H1 (cell line): ENCODE measurements around the gene TPP2. TPM values are rescaled to one million over a fixed set of nuclear protein-coding genes. Genes with fewer than 3 reads are reported as not detected.

Source experiments
- CTCF ChIA-PET: fragments of 300-600 bp; sonication (Branson Sonifier 250); formaldehyde crosslinking; loops from one replicate; lab custom pipeline; 2021; ENCODE audit not compliant: partially characterized antibody; lab: Charles Lee
- POLR2A ChIA-PET: fragments of 300-600 bp; sonication (Branson Sonifier 250); formaldehyde crosslinking; loops from one replicate; lab custom pipeline; 2021; ENCODE audit warnings: inconsistent platforms; ENCODE audit not compliant: partially characterized antibody; lab: Charles Lee
- DNase-seq, 2 experiments: peaks; one replicate each; pipeline versions ENCODE4 v3.0.0 to v3.0.0-alpha.2; 2010 to 2022; ENCODE audit warnings: low spot score in 2 of 2, low read depth in 1 of 2, mixed read lengths in 1 of 2
- FAIRE-seq: peaks from 2 replicates; lab custom pipeline; 2011; peaks lifted over from hg19 to GRCh38; lab: Jason Lieb, UNC
- H2AFZ ChIP-seq: 2 replicates; pipeline ENCODE4 v1.8.1; 2012; ENCODE audit warnings: low read length, inconsistent platforms
- H2AK5ac ChIP-seq: 2 replicates; pipeline ENCODE4 v1.6.1; 2013; ENCODE audit warnings: low read depth, low read length
- H2BK120ac ChIP-seq: replicated peaks from 2 replicates; pipeline ENCODE3; 2013; ENCODE audit warnings: low read depth, low read length, inconsistent platforms
- H2BK12ac ChIP-seq: 2 replicates; pipeline ENCODE4 v1.6.1; 2013; ENCODE audit warnings: low read depth, low read length
- H2BK15ac ChIP-seq: 2 replicates; pipeline ENCODE4 v1.6.1; 2013; ENCODE audit warnings: low read length
- H2BK20ac ChIP-seq: 2 replicates; pipeline ENCODE4 v1.6.1; 2013; ENCODE audit warnings: low read length
- H2BK5ac ChIP-seq: 2 replicates; pipeline ENCODE4 v1.6.1; 2013; ENCODE audit warnings: low read depth, low read length
- H3K14ac ChIP-seq: 2 replicates; pipeline ENCODE4 v1.6.1; 2013; ENCODE audit warnings: inconsistent platforms; ENCODE audit not compliant: insufficient read length
- H3K18ac ChIP-seq: 2 replicates; pipeline ENCODE4 v1.6.1; 2013; ENCODE audit warnings: low read length; ENCODE audit errors: extremely low read depth
- H3K23ac ChIP-seq: 2 replicates; pipeline ENCODE4 v1.6.1; 2013; ENCODE audit warnings: inconsistent platforms; ENCODE audit not compliant: insufficient read length
- H3K23me2 ChIP-seq: 2 replicates; pipeline ENCODE4 v1.6.1; 2013; ENCODE audit warnings: low read depth, low read length
- H3K27ac ChIP-seq: 2 replicates; pipeline ENCODE4 v1.6.1; 2011; ENCODE audit warnings: low read depth, low read length, inconsistent platforms
- H3K27me3 ChIP-seq, 4 experiments: replicated peaks in 1 of 4; 1 replicate in 1 of 4; 2 replicates in 3 of 4; pipeline versions ENCODE4 v1.6.1 to v1.8.1; 2011 to 2013; ENCODE audit warnings: low read length in 3 of 4, mild to moderate bottlenecking in 3 of 4, inconsistent platforms in 2 of 4, mixed read lengths in 2 of 4, moderate library complexity in 1 of 4; ENCODE audit not compliant: control insufficient read depth in 3 of 4, insufficient read depth in 3 of 4; ENCODE audit errors: extremely low read depth in 1 of 4
- H3K36me3 ChIP-seq, 4 experiments: 2 replicates each; pipeline versions ENCODE4 v1.6.1 to v1.8.1; 2011 to 2013; ENCODE audit warnings: mild to moderate bottlenecking in 4 of 4, low read length in 3 of 4, moderate library complexity in 2 of 4, control low read depth in 1 of 4, inconsistent platforms in 1 of 4; ENCODE audit not compliant: insufficient read depth in 4 of 4, control insufficient read depth in 2 of 4
- H3K4ac ChIP-seq: replicated peaks from 2 replicates; pipeline ENCODE3; 2013; ENCODE audit warnings: low read length, low read depth, mixed read lengths, inconsistent platforms; ENCODE audit not compliant: insufficient read length
- H3K4me1 ChIP-seq, 4 experiments: replicated peaks in 1 of 4; 1 replicate in 1 of 4; 2 replicates in 3 of 4; pipeline versions ENCODE4 v1.6.1 to v1.8.1; 2011 to 2013; ENCODE audit warnings: low read length in 3 of 4, inconsistent platforms in 2 of 4, mixed read lengths in 1 of 4; ENCODE audit not compliant: insufficient read depth in 4 of 4, control insufficient read depth in 3 of 4
- H3K4me2 ChIP-seq, 2 experiments: 2 replicates each; pipeline versions ENCODE4 v1.6.1 to v1.8.1; 2011 to 2013; ENCODE audit warnings: low read depth in 2 of 2, low read length in 2 of 2, control low read depth in 1 of 2, inconsistent platforms in 1 of 2, mild to moderate bottlenecking in 1 of 2; ENCODE audit not compliant: insufficient read depth in 1 of 2
- H3K4me3 ChIP-seq, 4 experiments: fragments of 200-600, 300-600 bp in 1 of 4; sonication (generic), shearing (Covaris generic), sonication (Bioruptor Twin) in 1 of 4; 2 replicates each; pipeline versions ENCODE4 v1.5.1 to v1.8.1; 2011 to 2016; ENCODE audit warnings: low read length in 4 of 4, low read depth in 3 of 4, control low read depth in 2 of 4, inconsistent platforms in 2 of 4, mild to moderate bottlenecking in 2 of 4, mixed read lengths in 1 of 4, moderate library complexity in 1 of 4; ENCODE audit not compliant: insufficient read depth in 2 of 4; ENCODE audit errors: extremely low read depth in 1 of 4
- H3K56ac ChIP-seq: replicated peaks from 2 replicates; pipeline ENCODE3; 2013; ENCODE audit warnings: low read depth, mild to moderate bottlenecking, mixed read lengths, low read length, inconsistent platforms; ENCODE audit not compliant: insufficient read length
- H3K79me1 ChIP-seq: 2 replicates; pipeline ENCODE4 v1.6.1; 2013; ENCODE audit warnings: low read depth, low read length, control low read depth
- H3K79me2 ChIP-seq, 2 experiments: 2 replicates each; pipeline versions ENCODE4 v1.6.1 to v1.8.1; 2012 to 2013; ENCODE audit warnings: low read length in 2 of 2, mild to moderate bottlenecking in 2 of 2, inconsistent platforms in 1 of 2; ENCODE audit not compliant: insufficient read depth in 2 of 2, control insufficient read depth in 1 of 2
- H3K9ac ChIP-seq, 4 experiments: replicated peaks in 1 of 4; 1 replicate in 1 of 4; 2 replicates in 3 of 4; pipeline versions ENCODE4 v1.6.1 to v1.8.1; 2011 to 2013; ENCODE audit warnings: low read depth in 3 of 4, low read length in 3 of 4, control low read depth in 2 of 4, mild to moderate bottlenecking in 2 of 4, moderate library complexity in 2 of 4, inconsistent platforms in 1 of 4; ENCODE audit errors: extremely low read depth in 1 of 4
- H3K9me3 ChIP-seq, 2 experiments: 2 replicates each; pipeline versions ENCODE4 v1.6.1 to v1.8.1; 2012 to 2013; ENCODE audit warnings: mild to moderate bottlenecking in 2 of 2, moderate library complexity in 2 of 2, control low read depth in 1 of 2, inconsistent platforms in 1 of 2, low read depth in 1 of 2, low read length in 1 of 2, mixed read lengths in 1 of 2; ENCODE audit not compliant: insufficient read depth in 2 of 2
- H4K20me1 ChIP-seq, 2 experiments: replicated peaks in 1 of 2; 2 replicates each; pipeline versions ENCODE3 to v1.8.1; 2011 to 2013; ENCODE audit warnings: inconsistent platforms in 2 of 2, low read length in 2 of 2, mild to moderate bottlenecking in 1 of 2; ENCODE audit not compliant: insufficient read depth in 2 of 2, control insufficient read depth in 1 of 2
- H4K5ac ChIP-seq: 2 replicates; pipeline ENCODE4 v1.6.1; 2013; ENCODE audit warnings: low read length, low read depth, mixed read lengths, inconsistent platforms; ENCODE audit not compliant: insufficient read length
- H4K8ac ChIP-seq: 2 replicates; pipeline ENCODE4 v1.8.0; 2013; ENCODE audit warnings: mild to moderate bottlenecking, moderate library complexity, low read length, inconsistent platforms; ENCODE audit not compliant: insufficient read depth; ENCODE audit errors: extremely low read depth
- H4K91ac ChIP-seq: replicated peaks from 2 replicates; pipeline ENCODE3; 2013; ENCODE audit warnings: low read length, mixed read lengths, inconsistent platforms; ENCODE audit not compliant: insufficient read length
- CHD1 ChIP-seq: IDR thresholded peaks from 2 replicates; pipeline ENCODE4 v1.6.1; 2012; ENCODE audit warnings: low read depth, low read length, improper control_type of control experiment
- FOSL1 ChIP-seq: IDR thresholded peaks from 2 replicates; pipeline ENCODE4 v1.6.1; 2011; ENCODE audit warnings: mild to moderate bottlenecking, low read depth, low read length, moderate library complexity; ENCODE audit not compliant: insufficient read depth
- HDAC6 ChIP-seq: IDR thresholded peaks from one replicate; pipeline ENCODE4 v1.7.1; 2012; ENCODE audit warnings: low read depth, mild to moderate bottlenecking, inconsistent platforms, low read length, moderate library complexity
- KDM4A ChIP-seq: IDR thresholded peaks from one replicate; pipeline ENCODE4 v1.7.1; 2012; ENCODE audit warnings: low read depth, mild to moderate bottlenecking, moderate library complexity, low read length, inconsistent platforms; ENCODE audit not compliant: severe bottlenecking
- MAX ChIP-seq: IDR thresholded peaks from 2 replicates; pipeline ENCODE4 v1.6.1; 2012; ENCODE audit warnings: inconsistent platforms
- POLR2A ChIP-seq, 2 experiments: IDR thresholded peaks; 1 replicate in 1 of 2; 2 replicates in 1 of 2; pipeline ENCODE4 v1.6.1; 2011; ENCODE audit warnings: low read depth in 2 of 2, low read length in 2 of 2, mild to moderate bottlenecking in 2 of 2; ENCODE audit errors: control extremely low read depth in 1 of 2
- RBBP5 ChIP-seq: IDR thresholded peaks from 2 replicates; pipeline ENCODE4 v1.7.1; 2012; ENCODE audit warnings: low read depth, mild to moderate bottlenecking, inconsistent platforms, low read length, moderate library complexity, borderline replicate concordance
- SAP30 ChIP-seq: fragments of 300-600 bp; sonication (generic); IDR thresholded peaks from 2 replicates; pipeline ENCODE4 v1.7.1; 2012; ENCODE audit warnings: low read length, moderate library complexity, mild to moderate bottlenecking, inconsistent platforms; ENCODE audit not compliant: insufficient read depth, insufficient replicate concordance
- SIX5 ChIP-seq: IDR thresholded peaks from 2 replicates; pipeline ENCODE4 v1.6.1; 2011; ENCODE audit warnings: mild to moderate bottlenecking, low read depth, low read length
- SP1 ChIP-seq: IDR thresholded peaks from 2 replicates; pipeline ENCODE4 v1.6.1; 2011; ENCODE audit warnings: low read depth, low read length
- SRF ChIP-seq: IDR thresholded peaks from 2 replicates; pipeline ENCODE4 v1.6.1; 2011; ENCODE audit warnings: mild to moderate bottlenecking, low read depth, low read length, moderate library complexity
- WGBS, 2 experiments: shearing (Covaris generic) in 1 of 2; methylation state at CpG; one replicate each; pipeline versions ENCODE4 v1.1.6 to v1.1.7; 2013 to 2015; ENCODE audit warnings: low lambda C conversion rate in 2 of 2, mixed read lengths in 2 of 2, inconsistent platforms in 1 of 2, low coverage in 1 of 2, missing lambda C conversion rate in 1 of 2; ENCODE audit not compliant: insufficient replicate concordance in 2 of 2, insufficient coverage in 1 of 2, insufficient read length in 1 of 2; ENCODE audit errors: extremely low coverage in 1 of 2, missing lambda C conversion rate in 1 of 2; 5-methylcytosine and 5-hydroxymethylcytosine counted together
- polyA plus RNA-seq, 7 experiments: library from polyadenylated mRNA; depleted of rRNA in 3 of 7; stranded (reverse) in 5 of 7; unstranded in 2 of 7; fragments of >200 nt in 5 of 7; fragments of 200-250 nt in 2 of 7; gene quantifications; 1 replicate in 5 of 7; 2 replicates in 1 of 7; 4 replicates in 1 of 7; pipeline versions ENCODE4 v1.2.1 to v1.2.3, GENCODE V29; 2011 to 2013; ENCODE audit warnings: missing spikeins in 2 of 7, mixed read lengths in 2 of 7
- total RNA-seq: library from RNA; stranded (reverse); fragmentation: NEBNext Ultra II Directional; extraction: Animal tissue kit (Norgen Biotek cat#: 25700); gene quantifications from 2 replicates; pipeline ENCODE4 v1.2.1, GENCODE V29; 2021

The TPP2 gene
- total and polyA plus RNA-seq, 2 of the 8 experiments (the other 6 are each of a cell fraction or from before 2014, with no cell fraction given), result 15.9 to 85.7 TPM

DNA sequence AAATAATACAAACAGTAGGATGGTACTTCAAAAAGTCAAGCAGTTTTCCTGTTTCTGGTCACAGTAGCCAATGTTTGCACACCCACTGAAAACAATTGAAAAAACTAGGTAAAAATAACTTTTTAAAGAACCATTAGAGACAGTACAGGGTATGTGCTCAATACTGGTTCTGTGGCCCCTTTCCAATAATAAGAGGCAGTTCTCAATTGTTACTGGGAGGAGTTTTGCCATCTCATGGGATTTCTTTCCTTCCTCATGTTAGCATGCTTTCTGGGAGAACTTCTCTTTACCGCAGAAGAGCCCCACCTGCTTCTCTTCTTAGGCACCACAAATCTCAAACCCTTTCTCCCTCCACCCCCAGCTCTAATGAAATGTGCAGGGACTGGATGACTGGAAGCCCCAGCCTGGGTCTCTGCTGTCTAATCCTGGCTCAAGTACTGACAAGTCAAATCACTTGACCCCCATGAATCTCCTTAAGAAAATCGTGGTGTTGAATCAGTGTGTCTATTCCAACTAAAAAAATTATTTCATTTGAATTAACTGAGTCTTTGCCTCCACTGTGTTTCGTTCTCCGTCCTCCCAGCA lies 83.4 kb downstream of the TPP2 start:
- Histone ChIP-seq H3K4me3 (no peak overlapping the region), H4K5ac (no peak overlapping the region), H2BK5ac (no peak overlapping the region), H3K4me1 (no peaks in the 10 kb centered on the region), H3K14ac (no peak overlapping the region), H3K9ac (no peak overlapping the region), H3K18ac (no peak overlapping the region), H4K8ac (no peak overlapping the region), H4K91ac (no peak overlapping the region), H3K56ac (no peak overlapping the region), H3K36me3 (peaks cover 0 to 41% (median 24%) of the 10 kb centered on the region in 4 experiments; a peak in 6 of 8 replicates), H3K79me1 (no peaks in the 10 kb centered on the region), H3K27ac (no peak overlapping the region), H2BK15ac (no peak overlapping the region), H2BK20ac (no peak overlapping the region), H4K20me1 (no peaks in the 10 kb centered on the region), H3K4me2 (no peak overlapping the region), H3K9me3 (no peaks in the 10 kb centered on the region), H2AFZ (no peak overlapping the region), H3K79me2 (no peaks in the 10 kb centered on the region), H3K23ac (no peak overlapping the region), H2BK12ac (no peak overlapping the region), H3K4ac (no peak overlapping the region), H3K23me2 (no peaks in the 10 kb centered on the region; the same call in 1 of the 2 replicates), H3K27me3 (no peaks in the 10 kb centered on the region), H2AK5ac (no peak overlapping the region), H2BK120ac (no peak overlapping the region)
- ChIA-PET POLR2A (interaction anchor here (1.2 kb wide), 1 partner anchor 18 kb away, joined by 3 read pairs; no protein-coding TSS in a partner anchor), CTCF (interaction anchor here (0.8 to 1.5 kb wide), 4 partner anchors 9 to 119 kb away, joined by 3 to 6 read pairs (median 4); no protein-coding TSS in a partner anchor)
- FAIRE-seq, result no peak
- no peak for DNase-seq
- WGBS, 2 experiments, result 82% methylated on average over 4 of the region's 4 CpGs; no CpG with 5 or more reads in 1 of the 2 experiments
- TF ChIP-seq CHD1, result no peak
- TF ChIP-seq POLR2A (IDR thresholded peaks at IDR 0.05; ENCODE audit: control extremely low read depth in 1 of 2, low read depth in 2 of 2, low read length in 2 of 2), result no peak
- TF ChIP-seq MAX, result no peak
- TF ChIP-seq SIX5, result no peak
- TF ChIP-seq HDAC6, result no peak
- no peak for TF ChIP-seq RBBP5
- no peak for TF ChIP-seq SRF
- TF ChIP-seq FOSL1, result no peak
- no peak for TF ChIP-seq SP1
- no peak for TF ChIP-seq SAP30
- no peak for TF ChIP-seq KDM4A
